ENCODE results near the gene LGALS3. TPM values are rescaled to one million over a fixed set of nuclear protein-coding genes. Genes with fewer than 3 reads are reported as not detected.

Gene LGALS3
- total RNA-seq, 1 experiment from 2014 or later, result not detected

DNA sequence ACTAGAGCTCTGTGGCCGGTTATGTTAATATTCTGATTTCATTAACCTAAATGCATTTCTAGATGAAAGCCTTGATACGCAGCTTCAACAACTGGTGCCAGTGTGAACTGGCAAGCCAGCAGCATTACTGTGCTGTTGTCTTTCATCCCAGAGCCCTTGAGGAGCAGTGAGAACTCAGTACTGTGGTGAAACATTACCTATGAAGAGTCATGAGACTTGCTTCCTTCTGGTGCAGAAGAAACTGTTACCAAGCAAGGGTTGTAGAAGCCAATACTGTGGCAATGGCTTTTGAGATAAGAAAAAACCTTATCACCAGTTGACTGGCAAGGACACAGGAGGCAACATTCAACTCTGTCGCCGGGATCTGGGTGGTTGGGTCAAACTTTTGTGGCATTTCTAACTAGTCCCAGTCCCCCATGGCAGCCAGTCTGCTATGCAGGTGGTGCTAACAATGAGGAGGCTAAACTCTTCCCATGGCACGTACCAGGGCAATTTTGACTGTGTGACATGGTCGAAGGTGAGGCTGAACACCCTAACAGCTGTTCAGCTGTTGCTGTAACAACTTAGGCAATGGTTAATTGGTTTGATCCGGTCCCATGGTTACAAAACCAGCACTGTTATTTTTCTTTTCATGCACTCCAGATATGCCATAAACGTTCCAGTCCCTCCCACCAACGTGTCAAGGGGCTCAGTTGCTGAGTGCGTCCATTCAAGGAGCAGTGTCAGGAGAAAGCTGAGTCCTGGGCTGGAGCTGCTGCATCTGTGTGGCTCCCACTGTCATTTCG, 12.6 kb upstream of the LGALS3 start:
- Histone ChIP-seq H3K79me2 (ENCODE audit: low read length) (no peaks in the 10 kb centered on the region), H3K27me3 (ENCODE audit: low read length) (0 out of 2 replicates have a peak, but pooled peaks cover 3% of the 10 kb centered on the region), H3K36me3 (ENCODE audit: insufficient read depth, low read length) (no peaks in the 10 kb centered on the region), H4K20me1 (ENCODE audit: insufficient read depth, low read depth, low read length) (peaks cover 14% of the 10 kb centered on the region; the same call in 1 of the 2 replicates), H3K4me3 (ENCODE audit: low read length) (no peak overlapping the region; the same call in 1 of the 2 replicates), H3K27ac (ENCODE audit: low read length) (peak overlapping the region; percentile 9; the same call in 1 of the 2 replicates), H3K4me2 (ENCODE audit: low read depth, low read length, poor library complexity, severe bottlenecking) (peak overlapping the region; percentile 59), H3K9me3 (ENCODE audit: low read length) (no peaks in the 10 kb centered on the region), H3K9ac (ENCODE audit: low read length) (no peak overlapping the region), H3K4me1 (ENCODE audit: low read length) (peaks cover 42% of the 10 kb centered on the region), H3K9me2 (replicated peaks; ENCODE audit: insufficient read depth, low read length) (no peaks in the 10 kb centered on the region), H2AFZ (ENCODE audit: low read length) (no peak overlapping the region)
- DNase-seq, result no peak

DNA sequence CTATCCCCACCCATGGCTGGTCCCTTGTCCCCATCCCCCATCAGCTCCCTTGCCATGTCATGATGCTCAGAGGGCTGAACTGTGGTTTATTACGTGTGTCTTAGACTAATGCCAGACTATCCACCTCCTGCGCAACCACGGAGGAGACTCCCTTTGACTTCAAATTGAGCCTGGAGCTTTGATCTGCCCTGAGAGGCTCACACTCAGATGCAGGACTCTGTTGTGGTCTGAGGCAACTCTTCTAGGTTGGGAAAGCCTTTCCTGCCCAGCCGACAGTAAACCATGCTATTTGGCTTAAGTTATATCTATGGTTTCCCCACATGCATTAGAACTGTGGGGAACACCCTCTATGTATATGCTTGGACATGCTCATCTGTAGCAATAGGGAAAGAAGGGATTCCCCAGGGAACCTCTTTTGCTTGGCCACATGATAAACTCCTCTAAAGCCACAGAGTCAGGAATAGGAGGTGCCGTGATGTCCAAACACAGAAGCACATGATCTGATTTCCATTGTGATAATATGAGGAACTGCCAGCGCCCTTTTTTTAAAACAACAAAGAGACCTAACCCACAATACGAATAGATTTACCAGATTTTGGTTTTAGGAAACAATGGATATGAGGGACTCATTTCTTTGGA, 11.1 kb upstream of the LGALS3 start:
- H3K27ac ChIP-seq (ENCODE audit: low read length), result no peak overlapping the region
- no peaks in the 10 kb centered on the region for H3K79me2 ChIP-seq (ENCODE audit: low read length)
- no peak overlapping the region for H3K4me3 ChIP-seq (ENCODE audit: low read length)
- no peaks in the 10 kb centered on the region for H3K9me2 ChIP-seq (replicated peaks; ENCODE audit: insufficient read depth, low read length)
- H2AFZ ChIP-seq (ENCODE audit: low read length), result no peak overlapping the region
- no peaks in the 10 kb centered on the region for H3K9me3 ChIP-seq (ENCODE audit: low read length)
- no peak for DNase-seq
- peaks cover 42% of the 10 kb centered on the region for H3K4me1 ChIP-seq (ENCODE audit: low read length)
- H3K27me3 ChIP-seq (ENCODE audit: low read length), result 0 out of 2 replicates have a peak, but pooled peaks cover 3% of the 10 kb centered on the region
- H3K36me3 ChIP-seq (ENCODE audit: insufficient read depth, low read length), result no peaks in the 10 kb centered on the region
- peaks cover 14% of the 10 kb centered on the region; the same call in 1 of the 2 replicates for H4K20me1 ChIP-seq (ENCODE audit: insufficient read depth, low read depth, low read length)
- H3K9ac ChIP-seq (ENCODE audit: low read length), result no peak overlapping the region
- H3K4me2 ChIP-seq (ENCODE audit: low read depth, low read length, poor library complexity, severe bottlenecking), result no peak overlapping the region

DNA sequence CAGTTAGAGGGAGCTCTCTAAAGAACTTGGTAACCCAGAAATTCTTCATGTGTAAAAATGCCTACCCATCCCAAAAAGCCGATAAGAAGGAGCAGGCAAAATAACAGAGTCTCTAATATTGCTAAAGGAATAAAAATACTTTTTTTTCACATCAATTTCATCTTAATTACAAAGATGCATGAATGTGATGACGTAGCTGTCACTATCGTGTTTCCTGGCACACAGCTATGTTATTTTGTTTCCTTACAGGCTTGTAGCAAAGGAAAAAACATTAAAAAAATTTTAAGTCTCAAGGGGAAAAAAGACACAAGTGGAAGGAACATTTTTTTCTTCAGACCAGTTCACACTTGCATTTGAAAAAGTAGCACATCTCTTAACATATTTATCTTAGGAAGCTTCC, 10.3 kb upstream of the LGALS3 start:
- H3K9ac ChIP-seq (ENCODE audit: low read length), result no peak overlapping the region

DNA sequence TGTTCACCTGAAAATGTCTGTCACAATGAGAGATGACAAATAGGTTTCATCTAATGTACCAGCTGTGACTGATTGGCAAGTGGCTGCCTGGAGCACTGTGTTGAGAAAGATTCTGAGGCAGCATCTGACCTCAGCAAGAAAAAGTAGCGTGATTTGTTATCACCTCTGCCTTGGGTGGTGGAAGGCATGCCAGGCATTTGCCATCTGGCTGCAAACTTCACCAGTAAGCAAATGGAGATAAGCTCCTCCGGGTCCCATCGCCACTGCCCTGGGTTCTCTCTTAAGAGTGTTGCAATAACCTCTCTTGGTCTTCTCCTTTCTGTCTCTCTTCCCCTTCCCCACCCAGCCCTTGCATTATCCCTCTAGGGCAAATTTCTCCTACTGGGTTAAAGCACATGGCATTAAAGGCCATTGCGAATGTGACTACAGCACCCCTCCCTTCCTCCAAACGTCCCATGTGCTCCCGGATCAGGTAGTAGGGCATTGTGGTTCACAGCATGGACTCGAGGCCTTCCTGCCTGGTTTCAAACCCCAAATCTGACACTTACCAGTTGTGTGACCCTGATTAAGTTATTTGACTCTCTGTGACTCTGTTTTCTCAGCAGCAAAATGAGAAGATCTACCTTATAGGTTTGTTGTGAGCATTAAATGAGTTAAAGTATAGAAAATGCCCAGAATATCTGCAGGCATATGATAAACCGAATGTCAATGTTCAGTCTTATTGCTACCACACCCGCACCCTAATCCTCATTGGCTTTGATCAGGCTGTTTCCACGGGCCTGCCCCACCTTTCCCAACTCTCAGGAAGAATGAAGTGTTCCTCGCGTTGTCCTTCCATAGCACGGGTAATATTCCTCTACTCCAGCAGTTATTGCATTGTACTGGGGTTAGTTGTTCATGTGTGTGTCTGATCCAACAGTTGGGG, 8.2 kb upstream of the LGALS3 start:
- H2AFZ ChIP-seq (ENCODE audit: low read length), result no peak overlapping the region
- H3K4me1 ChIP-seq (ENCODE audit: low read length), result peaks cover 22% of the 10 kb centered on the region
- no peak overlapping the region for H3K27ac ChIP-seq (ENCODE audit: low read length)
- H3K9me2 ChIP-seq (replicated peaks; ENCODE audit: insufficient read depth, low read length), result no peaks in the 10 kb centered on the region
- H3K79me2 ChIP-seq (ENCODE audit: low read length), result no peaks in the 10 kb centered on the region
- H3K9me3 ChIP-seq (ENCODE audit: low read length), result no peaks in the 10 kb centered on the region
- H3K4me3 ChIP-seq (ENCODE audit: low read length), result no peak overlapping the region
- H3K4me2 ChIP-seq (ENCODE audit: low read depth, low read length, poor library complexity, severe bottlenecking), result no peak overlapping the region
- no peaks in the 10 kb centered on the region for H3K36me3 ChIP-seq (ENCODE audit: insufficient read depth, low read length)
- no peak for DNase-seq
- H4K20me1 ChIP-seq (ENCODE audit: insufficient read depth, low read depth, low read length), result peaks cover 10% of the 10 kb centered on the region; the same call in 1 of the 2 replicates
- no peak overlapping the region for H3K9ac ChIP-seq (ENCODE audit: low read length)
- no peaks in the 10 kb centered on the region for H3K27me3 ChIP-seq (ENCODE audit: low read length)

More for the DNA sequence above, 10.3 kb upstream of the LGALS3 start:
- Histone ChIP-seq H3K27me3 (ENCODE audit: low read length) (0 out of 2 replicates have a peak, but pooled peaks cover 3% of the 10 kb centered on the region), H3K27ac (ENCODE audit: low read length) (no peak overlapping the region), H2AFZ (ENCODE audit: low read length) (no peak overlapping the region), H3K79me2 (ENCODE audit: low read length) (no peaks in the 10 kb centered on the region), H3K4me3 (ENCODE audit: low read length) (no peak overlapping the region), H3K9me3 (ENCODE audit: low read length) (no peaks in the 10 kb centered on the region), H3K4me1 (ENCODE audit: low read length) (peaks cover 39% of the 10 kb centered on the region), H4K20me1 (ENCODE audit: insufficient read depth, low read depth, low read length) (peaks cover 14% of the 10 kb centered on the region; the same call in 1 of the 2 replicates), H3K9me2 (replicated peaks; ENCODE audit: insufficient read depth, low read length) (no peaks in the 10 kb centered on the region), H3K4me2 (ENCODE audit: low read depth, low read length, poor library complexity, severe bottlenecking) (no peak overlapping the region), H3K36me3 (ENCODE audit: insufficient read depth, low read length) (no peaks in the 10 kb centered on the region)
- no peak for DNase-seq

DNA sequence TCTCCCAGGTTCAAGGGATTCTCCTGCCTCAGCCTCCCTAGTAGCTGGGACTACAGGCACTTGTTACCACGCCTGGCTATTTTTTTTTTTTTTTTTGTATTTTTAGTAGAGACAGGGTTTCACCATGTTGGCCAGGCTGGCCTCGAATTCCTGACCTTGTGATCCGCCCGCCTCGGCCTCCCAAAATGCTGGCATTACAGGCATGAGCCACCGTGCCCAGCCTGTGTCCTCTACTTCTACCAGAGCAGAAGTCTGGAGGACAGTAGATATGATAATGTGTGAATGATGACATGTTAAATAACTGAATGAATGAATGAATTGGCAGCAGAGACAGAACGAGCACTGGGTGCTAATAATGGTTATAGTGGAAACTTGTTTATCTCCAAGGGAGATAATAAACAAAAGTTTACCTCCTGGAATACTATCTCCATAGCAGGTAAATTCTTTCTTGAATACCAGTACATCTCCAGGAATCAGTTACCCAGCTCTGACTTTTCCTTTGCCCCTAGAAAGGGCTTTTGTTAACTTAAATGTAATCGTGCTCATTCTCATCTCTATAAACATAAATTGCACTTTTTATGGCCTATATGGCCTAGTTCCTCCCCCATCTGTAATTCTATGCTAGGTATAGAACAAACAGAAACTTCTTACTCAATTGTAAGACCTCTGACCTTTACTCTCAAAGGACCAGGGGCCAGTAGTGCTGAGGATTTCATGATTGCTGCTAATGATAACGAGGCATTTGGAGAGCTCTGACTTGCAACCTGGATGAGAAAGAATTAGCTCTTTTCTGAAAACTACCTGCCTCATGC, 7.2 kb upstream of the LGALS3 start:
- Histone ChIP-seq H3K36me3 (ENCODE audit: insufficient read depth, low read length) (no peaks in the 10 kb centered on the region), H3K27me3 (ENCODE audit: low read length) (no peaks in the 10 kb centered on the region), H3K4me3 (ENCODE audit: low read length) (no peak overlapping the region), H2AFZ (ENCODE audit: low read length) (no peak overlapping the region), H3K4me2 (ENCODE audit: low read depth, low read length, poor library complexity, severe bottlenecking) (no peak overlapping the region), H3K4me1 (ENCODE audit: low read length) (peaks cover 12% of the 10 kb centered on the region), H3K9me2 (replicated peaks; ENCODE audit: insufficient read depth, low read length) (no peaks in the 10 kb centered on the region), H3K27ac (ENCODE audit: low read length) (no peak overlapping the region), H3K9me3 (ENCODE audit: low read length) (no peaks in the 10 kb centered on the region), H4K20me1 (ENCODE audit: insufficient read depth, low read depth, low read length) (peaks cover 2% of the 10 kb centered on the region; the same call in 1 of the 2 replicates), H3K79me2 (ENCODE audit: low read length) (no peaks in the 10 kb centered on the region), H3K9ac (ENCODE audit: low read length) (no peak overlapping the region)
- no peak for DNase-seq

DNA sequence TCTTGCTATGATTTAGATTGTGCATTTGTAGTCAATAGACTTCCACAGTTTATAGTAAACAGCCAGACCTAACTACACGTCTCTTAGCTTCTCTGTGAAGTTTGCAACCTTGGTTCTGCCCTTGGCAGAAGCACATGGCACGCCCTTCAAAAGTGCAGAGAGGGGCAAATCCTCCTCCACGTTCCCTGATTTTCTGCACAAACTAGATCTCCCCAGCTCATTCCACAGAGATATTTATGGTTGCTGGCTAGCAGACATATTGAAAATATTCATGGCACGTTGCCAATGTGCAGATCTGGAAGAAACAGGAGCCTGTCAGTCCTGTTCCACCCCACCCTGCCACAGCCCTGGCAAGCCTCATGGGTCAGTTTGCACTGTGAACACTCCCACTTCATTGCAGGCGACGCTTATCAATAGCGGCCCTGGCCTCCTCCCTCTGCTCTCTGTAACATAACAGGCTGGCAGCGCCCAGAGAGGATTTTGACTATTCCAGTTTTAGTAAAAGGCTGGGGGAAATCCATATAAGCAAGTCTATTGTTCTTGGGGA, 6.5 kb upstream of the LGALS3 start:
- no peak for DNase-seq
- H3K36me3 ChIP-seq (ENCODE audit: insufficient read depth, low read length), result no peaks in the 10 kb centered on the region
- H3K4me1 ChIP-seq (ENCODE audit: low read length), result peaks cover 14% of the 10 kb centered on the region
- H3K79me2 ChIP-seq (ENCODE audit: low read length), result no peaks in the 10 kb centered on the region
- no peaks in the 10 kb centered on the region for H3K9me2 ChIP-seq (replicated peaks; ENCODE audit: insufficient read depth, low read length)
- H3K27me3 ChIP-seq (ENCODE audit: low read length), result no peaks in the 10 kb centered on the region
- H3K27ac ChIP-seq (ENCODE audit: low read length), result no peak overlapping the region
- H3K4me3 ChIP-seq (ENCODE audit: low read length), result no peak overlapping the region
- H4K20me1 ChIP-seq (ENCODE audit: insufficient read depth, low read depth, low read length), result no peaks in the 10 kb centered on the region; the same call in 1 of the 2 replicates
- no peaks in the 10 kb centered on the region for H3K9me3 ChIP-seq (ENCODE audit: low read length)
- no peak overlapping the region for H3K9ac ChIP-seq (ENCODE audit: low read length)
- H2AFZ ChIP-seq (ENCODE audit: low read length), result no peak overlapping the region
- no peak overlapping the region for H3K4me2 ChIP-seq (ENCODE audit: low read depth, low read length, poor library complexity, severe bottlenecking)

DNA sequence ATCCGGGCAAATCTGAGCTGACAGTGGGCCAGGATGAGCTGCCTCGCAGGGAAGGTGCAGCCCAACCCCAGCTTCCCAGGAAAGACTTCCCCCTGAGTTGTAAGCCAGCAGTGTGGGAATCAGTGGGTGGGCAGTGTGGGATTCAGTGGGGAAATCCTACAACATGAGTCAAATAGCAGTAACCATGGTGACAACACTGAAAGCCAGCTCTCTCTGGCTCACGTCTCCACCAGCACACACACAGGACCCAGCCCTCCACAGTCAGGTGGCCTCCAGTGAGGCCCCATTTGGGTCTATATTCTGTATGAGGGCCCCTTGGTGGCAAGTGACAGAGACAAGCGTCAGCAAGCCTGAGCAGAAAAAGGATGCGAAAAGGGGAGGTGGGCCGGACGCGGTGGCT, 6.0 kb upstream of the LGALS3 start:
- Histone ChIP-seq H3K36me3 (ENCODE audit: insufficient read depth, low read length) (no peaks in the 10 kb centered on the region), H3K4me3 (ENCODE audit: low read length) (no peak overlapping the region), H2AFZ (ENCODE audit: low read length) (no peak overlapping the region), H3K9me3 (ENCODE audit: low read length) (no peaks in the 10 kb centered on the region), H3K4me2 (ENCODE audit: low read depth, low read length, poor library complexity, severe bottlenecking) (no peak overlapping the region), H3K4me1 (ENCODE audit: low read length) (peaks cover 17% of the 10 kb centered on the region), H3K27ac (ENCODE audit: low read length) (no peak overlapping the region), H3K9ac (ENCODE audit: low read length) (no peak overlapping the region), H3K9me2 (replicated peaks; ENCODE audit: insufficient read depth, low read length) (no peaks in the 10 kb centered on the region), H3K27me3 (ENCODE audit: low read length) (no peaks in the 10 kb centered on the region), H3K79me2 (ENCODE audit: low read length) (no peaks in the 10 kb centered on the region), H4K20me1 (ENCODE audit: insufficient read depth, low read depth, low read length) (no peaks in the 10 kb centered on the region; the same call in 1 of the 2 replicates)
- DNase-seq, result no peak

All from Karpas-422 (cell line).